WTC11 (cell line): Measurements from ENCODE around the gene RFTN1. TPM values are rescaled to one million over a fixed set of nuclear protein-coding genes. Genes with fewer than 3 reads are reported as not detected.

Source experiments
- ATAC-seq: fragments of 200-7000 bp; cut with Tn5 transposase; 2 replicates; pipeline ENCODE4 v1.10.0; 2021; ENCODE audit warnings: mild to moderate bottlenecking, moderate library complexity
- CTCF ChIA-PET: fragments of 300-600 bp; sonication (Branson Sonifier 250); formaldehyde crosslinking; loops from one replicate; lab custom pipeline; 2021; ENCODE audit warnings: antibody characterized with exemption; lab: Charles Lee
- POLR2A ChIA-PET: fragments of 350-600 bp; sonication (Branson Sonifier 250); formaldehyde crosslinking; loops from one replicate; lab custom pipeline; 2021; ENCODE audit warnings: antibody characterized with exemption; lab: Charles Lee
- DNase-seq: peaks from one replicate; pipeline ENCODE4 v3.0.0; 2021; ENCODE audit warnings: low spot score
- H3K27ac Mint-ChIP-seq: 2 replicates; pipeline ENCODE4 v1.8.0; 2021; ENCODE audit warnings: mixed read lengths
- H3K27me3 Mint-ChIP-seq: 2 replicates; pipeline ENCODE4 v1.8.0; 2021; ENCODE audit warnings: low read depth, mild to moderate bottlenecking, moderate library complexity, mixed read lengths
- H3K36me3 Mint-ChIP-seq: 2 replicates; pipeline ENCODE4 v1.8.0; 2021; ENCODE audit warnings: mixed read lengths
- H3K4me1 Mint-ChIP-seq: 2 replicates; pipeline ENCODE4 v1.8.0; 2022; ENCODE audit warnings: mixed read lengths
- H3K4me3 Mint-ChIP-seq: 2 replicates; pipeline ENCODE4 v1.8.0; 2021; ENCODE audit warnings: mild to moderate bottlenecking, moderate library complexity, mixed read lengths
- H3K9me3 Mint-ChIP-seq: 2 replicates; pipeline ENCODE4 v1.8.0; 2021; ENCODE audit warnings: mixed read lengths
- CREM ChIP-seq: sonication (generic); formaldehyde crosslinking; IDR thresholded peaks from 2 replicates; pipeline ENCODE4 v1.8.1; 2022; ENCODE audit warnings: mild to moderate bottlenecking, missing genetic modification reagents, moderate library complexity
- E2F5 ChIP-seq: sonication (generic); formaldehyde crosslinking; IDR thresholded peaks from 2 replicates; pipeline ENCODE4 v1.8.1; 2022; ENCODE audit warnings: mild to moderate bottlenecking, moderate library complexity, missing genetic modification reagents
- GABPB1 ChIP-seq: sonication (generic); formaldehyde crosslinking; IDR thresholded peaks from 2 replicates; pipeline ENCODE4 v1.8.1; 2023; ENCODE audit warnings: mild to moderate bottlenecking, missing genetic modification reagents
- GTF2I ChIP-seq: fragments of 250-450 bp; sonication (Bioruptor Pico); conservative IDR thresholded peaks from 2 replicates; pipeline ENCODE4 v1.4.0; 2021; ENCODE audit warnings: mild to moderate bottlenecking
- JAZF1 ChIP-seq: fragments of 250-450 bp; sonication (Bioruptor Pico); IDR thresholded peaks from 2 replicates; pipeline ENCODE4 v1.9.0; 2021; ENCODE audit warnings: moderate library complexity, mild to moderate bottlenecking, inconsistent platforms
- MXD4 ChIP-seq: fragments of 250-450 bp; sonication (Bioruptor Pico); IDR thresholded peaks from 2 replicates; pipeline ENCODE4 v1.8.0; 2021; ENCODE audit warnings: mild to moderate bottlenecking, moderate library complexity, borderline replicate concordance
- MYBL2 ChIP-seq: sonication (generic); formaldehyde crosslinking; IDR thresholded peaks from 2 replicates; pipeline ENCODE4 v1.8.1; 2023; ENCODE audit warnings: mild to moderate bottlenecking, moderate library complexity, missing genetic modification reagents
- ZNF121 ChIP-seq: sonication (generic); formaldehyde crosslinking; IDR thresholded peaks from 2 replicates; pipeline ENCODE4 v1.8.0; 2023; ENCODE audit warnings: missing genetic modification reagents
- ZNF138 ChIP-seq: sonication (generic); formaldehyde crosslinking; conservative IDR thresholded peaks from 2 replicates; pipeline ENCODE4 v1.8.1; 2022; ENCODE audit warnings: mild to moderate bottlenecking, moderate library complexity, missing genetic modification reagents
- ZNF423 ChIP-seq: fragments of 250-450 bp; sonication (Bioruptor Pico); IDR thresholded peaks from 2 replicates; pipeline ENCODE4 v2.1.2; 2022; ENCODE audit warnings: mild to moderate bottlenecking, moderate library complexity
- ZNF671 ChIP-seq: fragments of 250-450 bp; sonication (Bioruptor Pico); IDR thresholded peaks from 2 replicates; pipeline ENCODE4 v1.8.0; 2021; ENCODE audit warnings: mild to moderate bottlenecking
- total RNA-seq: library from RNA; stranded (reverse); gene quantifications from 3 replicates; pipeline ENCODE4 v1.2.3, GENCODE V29; 2021
- TF ChIP-seq, protein P1 (sequence below): fragments of 250-450 bp; sonication (Bioruptor Pico); IDR thresholded peaks from 2 replicates; pipeline ENCODE4 v1.9.0; 2021; ENCODE audit warnings: mild to moderate bottlenecking, borderline replicate concordance
- TF ChIP-seq, protein P2 (sequence below): fragments of 200-600 bp; IDR thresholded peaks from 2 replicates; pipeline ENCODE4 v1.8.0; 2022; ENCODE audit warnings: antibody characterized with exemption
- TF ChIP-seq, protein P3 (sequence below): sonication (generic); formaldehyde crosslinking; IDR thresholded peaks from 2 replicates; pipeline ENCODE4 v1.8.0; 2022; ENCODE audit warnings: mild to moderate bottlenecking, missing genetic modification reagents
- TF ChIP-seq, protein P4 (sequence below): sonication (generic); formaldehyde crosslinking; IDR thresholded peaks from 2 replicates; pipeline ENCODE4 v1.8.0; 2022; ENCODE audit warnings: mild to moderate bottlenecking, missing genetic modification reagents

The RFTN1 gene
- total RNA-seq, 1 experiment from 2014 or later, result 3.8 TPM

GRCh38 chr3:16373341-16373946 is 140.1 kb downstream of the RFTN1 start (continued):
- TF ChIP-seq, protein P1, sequence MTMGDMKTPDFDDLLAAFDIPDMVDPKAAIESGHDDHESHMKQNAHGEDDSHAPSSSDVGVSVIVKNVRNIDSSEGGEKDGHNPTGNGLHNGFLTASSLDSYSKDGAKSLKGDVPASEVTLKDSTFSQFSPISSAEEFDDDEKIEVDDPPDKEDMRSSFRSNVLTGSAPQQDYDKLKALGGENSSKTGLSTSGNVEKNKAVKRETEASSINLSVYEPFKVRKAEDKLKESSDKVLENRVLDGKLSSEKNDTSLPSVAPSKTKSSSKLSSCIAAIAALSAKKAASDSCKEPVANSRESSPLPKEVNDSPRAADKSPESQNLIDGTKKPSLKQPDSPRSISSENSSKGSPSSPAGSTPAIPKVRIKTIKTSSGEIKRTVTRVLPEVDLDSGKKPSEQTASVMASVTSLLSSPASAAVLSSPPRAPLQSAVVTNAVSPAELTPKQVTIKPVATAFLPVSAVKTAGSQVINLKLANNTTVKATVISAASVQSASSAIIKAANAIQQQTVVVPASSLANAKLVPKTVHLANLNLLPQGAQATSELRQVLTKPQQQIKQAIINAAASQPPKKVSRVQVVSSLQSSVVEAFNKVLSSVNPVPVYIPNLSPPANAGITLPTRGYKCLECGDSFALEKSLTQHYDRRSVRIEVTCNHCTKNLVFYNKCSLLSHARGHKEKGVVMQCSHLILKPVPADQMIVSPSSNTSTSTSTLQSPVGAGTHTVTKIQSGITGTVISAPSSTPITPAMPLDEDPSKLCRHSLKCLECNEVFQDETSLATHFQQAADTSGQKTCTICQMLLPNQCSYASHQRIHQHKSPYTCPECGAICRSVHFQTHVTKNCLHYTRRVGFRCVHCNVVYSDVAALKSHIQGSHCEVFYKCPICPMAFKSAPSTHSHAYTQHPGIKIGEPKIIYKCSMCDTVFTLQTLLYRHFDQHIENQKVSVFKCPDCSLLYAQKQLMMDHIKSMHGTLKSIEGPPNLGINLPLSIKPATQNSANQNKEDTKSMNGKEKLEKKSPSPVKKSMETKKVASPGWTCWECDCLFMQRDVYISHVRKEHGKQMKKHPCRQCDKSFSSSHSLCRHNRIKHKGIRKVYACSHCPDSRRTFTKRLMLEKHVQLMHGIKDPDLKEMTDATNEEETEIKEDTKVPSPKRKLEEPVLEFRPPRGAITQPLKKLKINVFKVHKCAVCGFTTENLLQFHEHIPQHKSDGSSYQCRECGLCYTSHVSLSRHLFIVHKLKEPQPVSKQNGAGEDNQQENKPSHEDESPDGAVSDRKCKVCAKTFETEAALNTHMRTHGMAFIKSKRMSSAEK (CRISPR knock-in tag), result no peak
- TF ChIP-seq, all 79 proteins: peak for 0

DNA sequence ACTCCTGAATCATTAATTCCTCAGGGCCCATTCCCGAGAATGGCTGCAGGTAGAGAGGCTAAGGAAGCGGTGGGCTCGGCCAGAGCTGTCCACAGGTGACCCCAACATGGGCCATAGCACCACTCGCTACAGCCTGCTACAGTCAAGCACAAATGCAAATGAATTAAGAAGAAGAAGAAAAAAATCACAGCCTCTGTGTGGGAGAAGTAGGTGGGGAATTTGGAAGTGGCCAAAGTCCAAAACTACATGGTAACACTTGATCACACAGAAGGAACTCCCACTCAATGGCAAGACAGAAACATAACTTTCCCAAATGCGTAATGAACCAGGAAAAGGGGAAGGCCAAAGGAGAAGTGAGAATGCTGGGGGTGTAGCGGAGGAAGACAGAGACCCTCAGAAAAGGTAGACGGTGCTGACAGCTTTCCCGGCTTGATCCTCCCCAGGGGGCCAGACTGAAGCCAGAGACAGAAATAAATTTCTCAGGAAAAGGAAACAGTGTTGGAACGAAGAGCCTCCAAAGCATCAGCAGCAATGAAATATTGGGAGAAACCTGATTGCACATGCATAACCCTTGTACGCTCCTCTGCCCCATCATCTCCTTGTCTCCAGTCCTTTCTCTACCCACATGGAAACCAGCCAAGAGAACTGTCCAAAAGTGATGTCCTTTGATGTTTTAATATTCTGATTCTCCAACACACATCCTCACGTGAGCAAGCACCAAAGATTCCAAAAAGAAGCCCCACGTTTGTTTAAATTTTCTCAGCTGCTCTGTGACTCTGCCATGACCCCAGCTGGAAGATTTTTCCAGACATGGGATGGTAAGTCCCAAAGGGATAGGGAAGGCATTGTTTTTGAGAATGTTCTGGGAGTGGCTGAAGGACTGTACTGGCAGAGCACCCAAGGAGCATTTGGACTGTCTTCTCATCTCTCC is 140.9 kb downstream of the RFTN1 start:
- ChIA-PET POLR2A (no interaction called here), CTCF (no interaction called here)
- Mint-ChIP-seq H3K36me3 (no peaks in the 10 kb centered on the region), H3K27ac (no peak overlapping the region), H3K9me3 (no peaks in the 10 kb centered on the region), H3K27me3 (no peaks in the 10 kb centered on the region), H3K4me1 (peaks cover 37% of the 10 kb centered on the region), H3K4me3 (no peak overlapping the region)
- ATAC-seq, result no peak
- no peak for DNase-seq
- TF ChIP-seq CREM (CRISPR knock-in tag), result no peak
- TF ChIP-seq GABPB1 (CRISPR knock-in tag), result no peak
- TF ChIP-seq ZNF423, result no peak
- TF ChIP-seq ZNF138 (CRISPR knock-in tag), result no peak
- TF ChIP-seq, protein P2, sequence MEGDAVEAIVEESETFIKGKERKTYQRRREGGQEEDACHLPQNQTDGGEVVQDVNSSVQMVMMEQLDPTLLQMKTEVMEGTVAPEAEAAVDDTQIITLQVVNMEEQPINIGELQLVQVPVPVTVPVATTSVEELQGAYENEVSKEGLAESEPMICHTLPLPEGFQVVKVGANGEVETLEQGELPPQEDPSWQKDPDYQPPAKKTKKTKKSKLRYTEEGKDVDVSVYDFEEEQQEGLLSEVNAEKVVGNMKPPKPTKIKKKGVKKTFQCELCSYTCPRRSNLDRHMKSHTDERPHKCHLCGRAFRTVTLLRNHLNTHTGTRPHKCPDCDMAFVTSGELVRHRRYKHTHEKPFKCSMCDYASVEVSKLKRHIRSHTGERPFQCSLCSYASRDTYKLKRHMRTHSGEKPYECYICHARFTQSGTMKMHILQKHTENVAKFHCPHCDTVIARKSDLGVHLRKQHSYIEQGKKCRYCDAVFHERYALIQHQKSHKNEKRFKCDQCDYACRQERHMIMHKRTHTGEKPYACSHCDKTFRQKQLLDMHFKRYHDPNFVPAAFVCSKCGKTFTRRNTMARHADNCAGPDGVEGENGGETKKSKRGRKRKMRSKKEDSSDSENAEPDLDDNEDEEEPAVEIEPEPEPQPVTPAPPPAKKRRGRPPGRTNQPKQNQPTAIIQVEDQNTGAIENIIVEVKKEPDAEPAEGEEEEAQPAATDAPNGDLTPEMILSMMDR, result no peak
- TF ChIP-seq JAZF1, result no peak
- TF ChIP-seq, protein P3, sequence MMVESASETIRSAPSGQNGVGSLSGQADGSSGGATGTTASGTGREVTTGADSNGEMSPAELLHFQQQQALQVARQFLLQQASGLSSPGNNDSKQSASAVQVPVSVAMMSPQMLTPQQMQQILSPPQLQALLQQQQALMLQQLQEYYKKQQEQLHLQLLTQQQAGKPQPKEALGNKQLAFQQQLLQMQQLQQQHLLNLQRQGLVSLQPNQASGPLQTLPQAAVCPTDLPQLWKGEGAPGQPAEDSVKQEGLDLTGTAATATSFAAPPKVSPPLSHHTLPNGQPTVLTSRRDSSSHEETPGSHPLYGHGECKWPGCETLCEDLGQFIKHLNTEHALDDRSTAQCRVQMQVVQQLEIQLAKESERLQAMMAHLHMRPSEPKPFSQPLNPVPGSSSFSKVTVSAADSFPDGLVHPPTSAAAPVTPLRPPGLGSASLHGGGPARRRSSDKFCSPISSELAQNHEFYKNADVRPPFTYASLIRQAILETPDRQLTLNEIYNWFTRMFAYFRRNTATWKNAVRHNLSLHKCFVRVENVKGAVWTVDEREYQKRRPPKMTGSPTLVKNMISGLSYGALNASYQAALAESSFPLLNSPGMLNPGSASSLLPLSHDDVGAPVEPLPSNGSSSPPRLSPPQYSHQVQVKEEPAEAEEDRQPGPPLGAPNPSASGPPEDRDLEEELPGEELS, result no peak
- no peak for TF ChIP-seq MYBL2 (CRISPR knock-in tag)
- no peak for TF ChIP-seq ZNF121 (CRISPR knock-in tag)
- TF ChIP-seq ZNF671 (CRISPR knock-in tag), result no peak
- no peak for TF ChIP-seq MXD4 (CRISPR knock-in tag)
- TF ChIP-seq GTF2I (CRISPR knock-in tag), result no peak
- TF ChIP-seq, protein P4, sequence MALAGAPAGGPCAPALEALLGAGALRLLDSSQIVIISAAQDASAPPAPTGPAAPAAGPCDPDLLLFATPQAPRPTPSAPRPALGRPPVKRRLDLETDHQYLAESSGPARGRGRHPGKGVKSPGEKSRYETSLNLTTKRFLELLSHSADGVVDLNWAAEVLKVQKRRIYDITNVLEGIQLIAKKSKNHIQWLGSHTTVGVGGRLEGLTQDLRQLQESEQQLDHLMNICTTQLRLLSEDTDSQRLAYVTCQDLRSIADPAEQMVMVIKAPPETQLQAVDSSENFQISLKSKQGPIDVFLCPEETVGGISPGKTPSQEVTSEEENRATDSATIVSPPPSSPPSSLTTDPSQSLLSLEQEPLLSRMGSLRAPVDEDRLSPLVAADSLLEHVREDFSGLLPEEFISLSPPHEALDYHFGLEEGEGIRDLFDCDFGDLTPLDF, result no peak
- TF ChIP-seq E2F5 (CRISPR knock-in tag), result no peak
